Activated naive CD4-positive, alpha-beta T cell (primary cell): Measurements from ENCODE around the gene SLC22A3.

Experiments used
- DNase-seq, 4 experiments: peaks; one replicate each; lab custom pipeline; 2025; lab: John Stamatoyannopoulos, UW

Gene SLC22A3

GRCh38 chr6:160336200-160336599, 12.0 kb upstream of the SLC22A3 start:
- no peak for DNase-seq

- DNase-seq: no peak
These were observed 10.9 kb upstream of the SLC22A3 start for GRCh38 chr6:160337301-160337700.

- no peak for DNase-seq
These were observed 10.2 kb upstream of the SLC22A3 start for GRCh38 chr6:160337991-160338390.

- DNase-seq: no peak
These were observed 5.0 kb upstream of the SLC22A3 start for GRCh38 chr6:160343144-160343543.

- no peak for DNase-seq
These were observed 3.9 kb upstream of the SLC22A3 start for GRCh38 chr6:160344271-160344670.

GRCh38 chr6:160347259-160348222, 637 bp upstream of the SLC22A3 start:
- no peak for DNase-seq

- DNase-seq: no peak
These were observed 853 bp downstream of the SLC22A3 start for GRCh38 chr6:160349020-160349441.

GRCh38 chr6:160349814-160350350, 1.7 kb downstream of the SLC22A3 start:
- no peak for DNase-seq

GRCh38 chr6:160353950-160354496, 5.8 kb downstream of the SLC22A3 start:
- no peak for DNase-seq

- DNase-seq: no peak
These were observed 6.8 kb downstream of the SLC22A3 start for GRCh38 chr6:160355001-160355400.

- DNase-seq: no peak
These were observed 8.0 kb downstream of the SLC22A3 start for GRCh38 chr6:160356074-160356744.

GRCh38 chr6:160357088-160357487, 8.9 kb downstream of the SLC22A3 start:
- no peak for DNase-seq

GRCh38 chr6:160358225-160359119, 10.3 kb downstream of the SLC22A3 start:
- DNase-seq: no peak

- DNase-seq: no peak
These were observed 12.8 kb downstream of the SLC22A3 start for GRCh38 chr6:160360955-160361354.

GRCh38 chr6:160362556-160362955, 14.4 kb downstream of the SLC22A3 start:
- no peak for DNase-seq

- no peak for DNase-seq
These were observed 15.1 kb downstream of the SLC22A3 start for GRCh38 chr6:160363016-160363996.

- DNase-seq: no peak
These were observed 16.9 kb downstream of the SLC22A3 start for GRCh38 chr6:160365117-160365516.

GRCh38 chr6:160367798-160368547, 19.8 kb downstream of the SLC22A3 start:
- no peak for DNase-seq

GRCh38 chr6:160368670-160369069, 20.5 kb downstream of the SLC22A3 start:
- no peak for DNase-seq
